Stimulated activated CD8-positive, alpha-beta memory T cell treated with anti-CD3 and anti-CD28 coated beads, Interleukin-4, amount 100 ng/mL, for 24 hours (primary cell): ENCODE results near the gene CUX1.
"Not testable (repeated sequence)": the region's sequence is repeated elsewhere in the genome, so short reads cannot be mapped to it uniquely, and the experiment has no call there.

Experiments
- DNase-seq: peaks from one replicate; pipeline ENCODE4 v3.0.0-alpha.2; 2020; ENCODE audit warnings: low read depth

Gene CUX1

DNA sequence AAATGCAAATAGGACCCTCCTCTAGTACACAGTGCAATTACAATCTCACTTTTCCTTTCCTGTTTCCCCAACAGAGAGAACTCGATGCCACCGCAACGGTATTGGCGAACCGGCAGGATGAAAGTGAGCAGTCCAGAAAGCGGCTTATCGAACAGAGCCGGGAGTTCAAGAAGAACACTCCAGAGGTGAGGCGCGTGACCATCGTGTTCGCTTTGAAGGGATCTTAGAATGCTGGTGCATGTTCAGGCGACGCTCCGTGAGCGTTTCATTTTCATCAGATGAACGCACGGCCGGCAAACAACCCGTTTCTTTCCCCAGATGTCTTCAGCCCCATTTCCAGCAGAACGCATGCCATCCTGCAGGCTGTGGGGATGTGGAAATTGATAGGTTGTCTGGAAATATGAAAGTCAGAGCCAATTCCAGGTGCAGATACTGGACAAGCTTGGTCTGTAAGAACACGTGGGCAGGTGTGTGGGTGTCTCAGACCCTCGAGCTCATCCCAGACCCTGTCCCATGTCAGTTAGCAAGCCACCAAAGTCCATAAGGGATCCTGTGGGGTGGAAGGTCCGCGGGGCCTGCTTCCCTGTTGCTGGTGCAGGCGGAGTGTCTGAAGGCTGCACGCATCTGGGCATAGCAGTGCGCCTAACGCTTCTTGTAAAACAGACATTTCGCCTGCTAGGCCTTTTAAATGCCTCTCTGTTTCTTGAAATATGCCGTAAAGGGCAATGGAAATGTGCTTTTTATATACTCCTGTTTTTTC, 98.8 kb downstream of the CUX1 start:
- DNase-seq, result no peak

- DNase-seq, result no peak
Measured at GRCh38 chr7:101916876-101917275, 99.5 kb downstream of the CUX1 start.

- no peak for DNase-seq
Measured at GRCh38 chr7:101917566-101917965, 100.1 kb downstream of the CUX1 start.

DNA sequence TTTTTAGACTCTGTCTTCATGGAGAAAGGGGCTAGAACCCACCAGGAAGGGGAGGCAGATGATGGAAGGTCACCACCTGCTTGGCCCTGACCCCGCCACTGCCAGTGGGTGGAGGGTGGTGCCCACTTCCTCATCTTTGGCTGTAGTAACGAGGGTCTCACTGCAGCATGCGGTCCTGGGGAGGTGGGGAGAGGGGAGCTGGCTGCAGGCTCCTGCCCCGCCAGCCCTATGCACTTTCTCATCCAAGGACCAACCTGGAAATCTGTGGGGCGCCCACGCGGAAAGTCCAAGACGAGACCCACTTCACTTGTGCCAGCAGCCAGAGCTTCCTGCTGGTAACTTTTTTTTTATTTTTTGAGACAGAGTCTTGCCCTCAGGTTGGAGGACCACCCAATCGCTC, 101.0 kb downstream of the CUX1 start:
- no peak for DNase-seq

GRCh38 chr7:101919363-101920115, 102.1 kb downstream of the CUX1 start:
- DNase-seq, result no peak

DNA sequence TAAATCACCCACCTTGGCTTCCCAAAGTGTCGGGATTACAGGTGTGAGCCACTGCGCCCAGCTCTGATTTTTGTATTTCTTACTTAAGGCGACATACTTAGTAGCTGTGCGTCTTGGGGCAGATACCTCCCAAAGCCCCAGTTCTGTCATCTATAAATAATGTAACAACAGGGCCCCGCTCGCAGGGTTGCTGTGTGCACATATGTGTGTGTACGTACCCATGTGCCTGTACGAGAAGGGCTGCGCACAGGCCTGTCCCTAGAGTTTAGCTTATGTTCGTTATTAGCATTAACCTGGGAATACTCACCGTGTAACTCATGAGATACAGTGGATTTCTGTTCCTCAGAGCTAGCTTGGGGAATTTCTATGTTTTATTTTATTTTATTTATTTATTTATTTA, 103.6 kb downstream of the CUX1 start:
- DNase-seq, result no peak

DNA sequence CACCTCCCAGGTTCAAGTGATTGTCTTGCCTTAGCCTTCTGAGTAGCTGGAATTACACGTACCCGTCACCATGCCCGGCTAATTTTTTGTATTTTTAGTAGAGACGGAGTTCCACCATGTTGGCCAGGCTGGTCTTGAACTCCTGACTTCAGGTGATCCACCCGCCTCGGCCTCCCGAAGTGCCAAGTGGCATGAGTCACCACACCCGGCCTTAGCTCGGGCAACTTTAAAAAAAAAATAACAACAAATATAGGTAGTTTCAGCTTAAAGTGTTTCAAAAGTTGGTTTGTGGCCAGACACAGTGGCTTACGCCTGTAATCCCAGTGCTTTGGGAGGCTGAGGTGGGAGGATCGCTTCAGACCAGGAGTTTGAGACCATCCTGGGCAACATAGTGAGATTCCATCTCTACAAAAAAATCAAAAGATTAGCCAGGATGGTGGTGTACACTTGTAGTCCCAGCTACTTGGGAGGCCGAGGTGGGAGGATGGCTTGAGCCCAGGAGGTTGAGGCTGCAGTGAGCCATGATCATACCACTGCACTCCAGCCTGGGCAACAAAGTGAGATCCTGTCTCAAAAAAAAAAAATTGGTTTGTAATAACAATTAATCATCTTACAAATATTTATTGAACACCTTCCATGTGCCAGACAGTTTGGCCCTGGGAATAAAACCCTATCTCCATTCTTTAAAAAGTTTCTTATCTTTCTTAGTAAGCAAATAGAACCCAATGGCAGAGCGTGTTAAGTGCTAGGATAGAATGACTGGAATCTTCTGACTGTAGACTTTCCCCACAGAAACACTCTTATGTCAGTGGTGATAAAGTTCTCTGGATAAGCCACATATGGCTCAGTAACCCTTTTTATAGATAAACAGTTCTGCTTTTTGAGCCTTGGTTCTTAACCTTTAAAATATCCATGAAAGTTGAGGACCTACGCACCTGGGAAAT, 104.4 kb downstream of the CUX1 start:
- DNase-seq, result not testable (repeated sequence)

DNA sequence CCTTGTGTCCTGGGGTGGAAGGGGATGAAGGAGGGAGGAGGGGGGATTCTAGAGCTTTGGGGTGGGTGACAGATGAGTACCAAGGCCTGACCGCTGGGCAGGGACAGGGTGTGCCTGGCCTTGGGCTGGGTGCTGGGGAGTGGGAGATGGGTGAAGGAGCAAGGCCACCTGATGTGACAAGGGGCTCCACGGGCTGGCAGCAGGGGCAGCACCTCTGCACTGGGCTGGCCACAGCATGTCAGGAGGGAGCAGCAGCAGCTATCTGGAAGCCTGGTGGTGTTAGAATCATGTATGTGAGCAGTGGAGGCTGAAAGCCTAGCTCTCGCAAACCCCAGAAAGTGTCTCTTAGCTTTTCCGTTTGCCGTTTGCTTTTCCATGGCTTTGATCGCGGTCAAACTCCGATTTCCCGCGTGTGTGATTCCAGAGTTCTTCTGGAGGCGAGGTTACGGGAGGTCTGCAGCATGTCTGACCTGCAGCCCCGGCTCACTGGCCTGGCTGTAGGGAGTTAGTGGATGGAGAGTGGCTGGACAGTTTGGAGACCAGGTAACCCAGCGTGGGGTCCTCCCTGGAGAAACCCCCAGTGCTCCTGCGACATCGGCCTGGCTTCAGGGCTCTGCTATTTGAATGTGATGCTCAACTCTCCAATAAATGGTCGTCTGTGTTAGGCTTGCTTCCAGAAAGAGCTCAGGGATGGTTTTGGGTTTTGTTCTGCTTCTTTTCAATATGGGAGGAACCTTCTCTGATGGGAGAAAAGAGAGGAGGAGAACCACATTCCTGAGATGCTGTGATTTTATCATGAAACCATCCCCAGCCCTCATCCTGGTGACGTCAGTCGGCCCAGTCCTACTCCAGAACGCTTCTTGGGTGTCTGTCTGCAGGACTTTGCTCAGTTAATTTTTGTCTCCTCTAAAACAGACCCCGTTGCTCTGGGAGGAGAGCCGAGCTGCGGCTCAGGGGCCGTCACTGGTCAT, 105.5 kb downstream of the CUX1 start:
- DNase-seq, result no peak

GRCh38 chr7:101923602-101923985, 106.2 kb downstream of the CUX1 start:
- no peak for DNase-seq

GRCh38 chr7:101924171-101924570, 106.7 kb downstream of the CUX1 start:
- DNase-seq, result peak; percentile 4

- no peak for DNase-seq
Measured at GRCh38 chr7:101926265-101926664, 108.8 kb downstream of the CUX1 start.

DNA sequence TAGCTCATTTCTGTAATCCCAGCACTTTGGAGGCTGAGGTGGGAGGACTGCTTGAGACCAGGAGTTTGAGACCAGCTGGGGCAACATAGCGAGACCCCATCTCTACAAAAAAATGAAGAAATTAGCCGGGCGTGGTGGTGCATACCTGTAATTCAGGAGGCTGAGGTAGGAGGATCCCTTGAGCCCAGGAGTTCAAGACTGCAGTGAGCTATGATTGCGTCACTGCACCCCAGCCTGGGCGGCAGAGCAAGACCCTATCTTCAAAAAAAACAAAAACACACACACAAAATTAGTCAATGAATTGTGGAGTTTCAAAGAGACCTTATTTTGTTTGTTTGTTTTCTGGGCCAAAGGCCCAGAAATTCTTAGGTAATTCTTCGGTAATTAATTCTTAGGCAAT, 110.0 kb downstream of the CUX1 start:
- DNase-seq, result no peak

GRCh38 chr7:101927802-101928201, 110.4 kb downstream of the CUX1 start:
- DNase-seq, result no peak

GRCh38 chr7:101929256-101929655, 111.8 kb downstream of the CUX1 start:
- no peak for DNase-seq

- DNase-seq, result not testable (repeated sequence)
Measured at GRCh38 chr7:101929911-101930310, 112.5 kb downstream of the CUX1 start.

DNA sequence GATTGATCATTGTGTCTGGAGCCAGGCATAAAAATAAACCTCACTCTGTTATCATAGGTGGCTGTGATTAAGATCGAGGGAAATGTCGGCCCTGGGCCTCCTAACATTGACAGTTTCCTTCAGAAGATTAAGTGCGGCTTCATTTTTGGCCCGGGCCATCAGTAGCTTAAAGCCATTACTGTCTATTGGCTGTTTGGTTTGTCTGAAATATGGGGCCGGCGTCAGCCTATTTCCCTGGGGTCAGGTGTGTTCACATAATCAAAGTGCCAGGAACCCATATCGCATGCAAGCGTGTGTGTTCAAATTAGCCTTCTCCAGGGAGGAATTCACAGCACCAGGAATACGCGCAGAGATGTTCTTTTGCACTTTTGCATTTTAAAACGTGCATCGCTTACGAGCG, 114.7 kb downstream of the CUX1 start:
- no peak for DNase-seq

DNA sequence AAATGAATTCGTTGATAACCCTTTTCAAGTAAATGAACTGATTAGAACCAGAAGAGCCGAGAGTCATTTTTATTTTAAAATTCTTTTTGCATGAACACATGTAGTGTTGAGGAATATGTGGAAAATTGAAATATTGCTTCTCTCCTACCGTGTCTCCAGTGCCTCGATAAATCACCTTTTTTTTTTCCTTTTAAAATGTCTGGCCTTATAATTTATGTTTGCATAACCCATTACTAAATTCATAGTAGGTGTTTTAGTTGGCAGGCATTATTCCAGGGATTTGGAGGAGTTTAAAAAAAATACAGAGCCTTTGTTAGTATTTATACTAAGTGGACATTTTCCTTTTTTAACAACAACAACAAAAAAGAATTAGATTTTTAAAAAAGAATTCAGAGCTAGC, 115.6 kb downstream of the CUX1 start:
- no peak for DNase-seq

- DNase-seq, result no peak
Measured at GRCh38 chr7:101933688-101934121, 116.3 kb downstream of the CUX1 start.

GRCh38 chr7:101934618-101935017, 117.2 kb downstream of the CUX1 start:
- DNase-seq, result no peak

- no peak for DNase-seq
Measured at GRCh38 chr7:101935521-101936141, 118.2 kb downstream of the CUX1 start.

DNA sequence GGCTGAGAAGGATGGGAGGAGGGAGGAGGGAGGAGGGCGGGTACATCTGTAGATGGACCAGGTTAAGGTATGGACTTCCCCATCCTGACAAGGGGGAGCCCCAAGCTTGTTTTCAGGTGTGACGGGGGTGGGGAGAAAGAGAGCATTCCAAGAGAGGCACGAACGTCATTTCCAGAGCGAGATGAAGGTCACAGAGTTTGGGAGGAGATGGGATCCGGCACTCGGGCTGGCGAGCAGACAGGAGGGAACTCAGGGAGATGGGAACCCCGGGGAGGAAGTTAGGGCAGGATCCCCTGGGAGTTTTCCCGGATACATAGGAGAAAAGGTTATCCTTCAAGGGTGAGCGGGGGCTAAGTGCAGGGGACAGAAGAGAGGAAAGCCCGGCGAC, 118.8 kb downstream of the CUX1 start:
- DNase-seq, result no peak
